PC-9 (cell line): Measurements from ENCODE around the gene ABAT.

Source experiments
- EZH2 ChIP-seq: fragments of 200-600 bp; sonication (generic); IDR thresholded peaks from 2 replicates; pipeline ENCODE4 v1.8.0; 2017; ENCODE audit warnings: antibody characterized with exemption, low read depth
- TF ChIP-seq, protein P1 (sequence below): fragments of 200-600 bp; sonication (generic); conservative IDR thresholded peaks from 2 replicates; pipeline ENCODE4 v1.6.1; 2017; ENCODE audit warnings: mixed run types, antibody characterized with exemption, mild to moderate bottlenecking, moderate library complexity

DNA sequence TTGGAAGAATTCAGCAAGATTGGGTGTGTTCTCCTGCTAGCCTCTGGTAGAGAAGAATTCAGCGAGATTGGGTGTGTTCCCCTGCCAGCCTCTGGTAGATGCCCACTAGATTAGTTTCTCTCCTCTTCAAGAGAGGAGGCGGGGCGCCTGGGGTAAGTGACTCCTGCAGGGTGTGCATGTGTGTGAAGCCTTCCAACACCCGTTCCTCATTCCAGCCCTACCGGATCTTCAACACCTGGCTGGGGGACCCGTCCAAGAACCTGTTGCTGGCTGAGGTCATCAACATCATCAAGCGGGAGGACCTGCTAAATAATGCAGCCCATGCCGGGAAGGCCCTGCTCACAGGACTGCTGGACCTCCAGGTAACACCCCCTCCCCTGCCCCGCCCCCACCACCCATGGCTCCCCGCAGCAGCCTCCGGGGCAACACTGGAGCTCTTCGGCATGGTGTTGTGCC lies 101.7 kb downstream of the ABAT start:
- TF ChIP-seq, protein P1, sequence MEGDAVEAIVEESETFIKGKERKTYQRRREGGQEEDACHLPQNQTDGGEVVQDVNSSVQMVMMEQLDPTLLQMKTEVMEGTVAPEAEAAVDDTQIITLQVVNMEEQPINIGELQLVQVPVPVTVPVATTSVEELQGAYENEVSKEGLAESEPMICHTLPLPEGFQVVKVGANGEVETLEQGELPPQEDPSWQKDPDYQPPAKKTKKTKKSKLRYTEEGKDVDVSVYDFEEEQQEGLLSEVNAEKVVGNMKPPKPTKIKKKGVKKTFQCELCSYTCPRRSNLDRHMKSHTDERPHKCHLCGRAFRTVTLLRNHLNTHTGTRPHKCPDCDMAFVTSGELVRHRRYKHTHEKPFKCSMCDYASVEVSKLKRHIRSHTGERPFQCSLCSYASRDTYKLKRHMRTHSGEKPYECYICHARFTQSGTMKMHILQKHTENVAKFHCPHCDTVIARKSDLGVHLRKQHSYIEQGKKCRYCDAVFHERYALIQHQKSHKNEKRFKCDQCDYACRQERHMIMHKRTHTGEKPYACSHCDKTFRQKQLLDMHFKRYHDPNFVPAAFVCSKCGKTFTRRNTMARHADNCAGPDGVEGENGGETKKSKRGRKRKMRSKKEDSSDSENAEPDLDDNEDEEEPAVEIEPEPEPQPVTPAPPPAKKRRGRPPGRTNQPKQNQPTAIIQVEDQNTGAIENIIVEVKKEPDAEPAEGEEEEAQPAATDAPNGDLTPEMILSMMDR, result no peak
- TF ChIP-seq EZH2, result no peak
